Natural killer cell (primary cell): ENCODE measurements around the gene RETREG1. TPM values are rescaled to one million over a fixed set of nuclear protein-coding genes. Genes with fewer than 3 reads are reported as not detected.

Source experiments
- ATAC-seq, 3 donors: fragments of 150-1000 bp in 2 of 3; fragments of 200-7000 bp in 1 of 3; cut with Tn5 transposase; 1 replicate in 1 of 3; 2 replicates in 2 of 3; pipeline ENCODE4 v1.10.0; 2021; ENCODE audit warnings: mild to moderate bottlenecking in 2 of 3, moderate library complexity in 2 of 3
- DNase-seq, 2 donors: peaks; one replicate each; pipeline versions ENCODE4 v3.0.0 to v3.0.0-alpha.2; 2013 to 2021; ENCODE audit warnings: mixed read lengths in 1 of 2
- H3K27ac ChIP-seq: one replicate; pipeline ENCODE4 v1.5.1; 2013; ENCODE audit warnings: mild to moderate bottlenecking, low read length
- H3K27me3 ChIP-seq: one replicate; pipeline ENCODE4 v1.6.1; 2013; ENCODE audit warnings: low read length; ENCODE audit not compliant: control insufficient read depth, insufficient read depth
- H3K36me3 ChIP-seq: one replicate; pipeline ENCODE4 v1.6.1; 2013; ENCODE audit warnings: low read length; ENCODE audit not compliant: control insufficient read depth, insufficient read depth
- H3K4me1 ChIP-seq: one replicate; pipeline ENCODE4 v1.6.1; 2013; ENCODE audit warnings: low read length; ENCODE audit not compliant: control insufficient read depth, insufficient read depth
- H3K4me3 ChIP-seq: one replicate; pipeline ENCODE4 v1.5.1; 2013; ENCODE audit warnings: low read length
- H3K9me3 ChIP-seq: one replicate; pipeline ENCODE4 v1.6.1; 2013; ENCODE audit warnings: low read length; ENCODE audit not compliant: control insufficient read depth, insufficient read depth
- H3K27ac Mint-ChIP-seq, 2 donors: one replicate each; pipeline ENCODE4 v1.8.0; 2022; ENCODE audit warnings: mild to moderate bottlenecking in 2 of 2, mixed read lengths in 2 of 2, moderate library complexity in 1 of 2
- H3K27me3 Mint-ChIP-seq, 2 donors: one replicate each; pipeline ENCODE4 v1.8.0; 2022; ENCODE audit warnings: low read depth in 2 of 2, mixed read lengths in 2 of 2
- H3K36me3 Mint-ChIP-seq: one replicate; pipeline ENCODE4 v1.8.0; 2022; ENCODE audit warnings: mixed read lengths
- H3K4me1 Mint-ChIP-seq, 2 donors: one replicate each; pipeline ENCODE4 v1.8.0; 2022; ENCODE audit warnings: mixed read lengths in 2 of 2
- H3K4me3 Mint-ChIP-seq: one replicate; pipeline ENCODE4 v1.8.0; 2022; ENCODE audit warnings: mild to moderate bottlenecking, moderate library complexity, mixed read lengths
- H3K9me3 Mint-ChIP-seq, 2 donors: one replicate each; pipeline ENCODE4 v1.8.0; 2022; ENCODE audit warnings: mixed read lengths in 2 of 2
- WGBS: methylation state at CpG from one replicate; pipeline ENCODE4 v1.1.7; 2013; ENCODE audit warnings: missing lambda C conversion rate; ENCODE audit not compliant: insufficient coverage; 5-methylcytosine and 5-hydroxymethylcytosine counted together
- intact Hi-C: fragments of 100-400 bp; cut with micrococcal nuclease; formaldehyde crosslinking; loops from one replicate; pipeline ENCODE4 v1.14.2; 2022
- total RNA-seq, 4 donors: library from RNA; stranded (reverse); fragments of 120-200 nt in 1 of 4; gene quantifications; one replicate each; pipeline versions ENCODE4 v1.2.3 to v1.2.4, GENCODE V29; 2013 to 2022
- TF ChIP-seq, protein P1 (sequence below): fragments of 200-600 bp; IDR thresholded peaks from one replicate; pipeline ENCODE4 v1.8.0; 2022; ENCODE audit warnings: antibody characterized with exemption

Gene RETREG1, protein sequence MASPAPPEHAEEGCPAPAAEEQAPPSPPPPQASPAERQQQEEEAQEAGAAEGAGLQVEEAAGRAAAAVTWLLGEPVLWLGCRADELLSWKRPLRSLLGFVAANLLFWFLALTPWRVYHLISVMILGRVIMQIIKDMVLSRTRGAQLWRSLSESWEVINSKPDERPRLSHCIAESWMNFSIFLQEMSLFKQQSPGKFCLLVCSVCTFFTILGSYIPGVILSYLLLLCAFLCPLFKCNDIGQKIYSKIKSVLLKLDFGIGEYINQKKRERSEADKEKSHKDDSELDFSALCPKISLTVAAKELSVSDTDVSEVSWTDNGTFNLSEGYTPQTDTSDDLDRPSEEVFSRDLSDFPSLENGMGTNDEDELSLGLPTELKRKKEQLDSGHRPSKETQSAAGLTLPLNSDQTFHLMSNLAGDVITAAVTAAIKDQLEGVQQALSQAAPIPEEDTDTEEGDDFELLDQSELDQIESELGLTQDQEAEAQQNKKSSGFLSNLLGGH
- total RNA-seq = 1 to 10 TPM; 2.1 to 4.5 (median 3.3) TPM
- total RNA-seq (2013) = 13.2 TPM

DNA sequence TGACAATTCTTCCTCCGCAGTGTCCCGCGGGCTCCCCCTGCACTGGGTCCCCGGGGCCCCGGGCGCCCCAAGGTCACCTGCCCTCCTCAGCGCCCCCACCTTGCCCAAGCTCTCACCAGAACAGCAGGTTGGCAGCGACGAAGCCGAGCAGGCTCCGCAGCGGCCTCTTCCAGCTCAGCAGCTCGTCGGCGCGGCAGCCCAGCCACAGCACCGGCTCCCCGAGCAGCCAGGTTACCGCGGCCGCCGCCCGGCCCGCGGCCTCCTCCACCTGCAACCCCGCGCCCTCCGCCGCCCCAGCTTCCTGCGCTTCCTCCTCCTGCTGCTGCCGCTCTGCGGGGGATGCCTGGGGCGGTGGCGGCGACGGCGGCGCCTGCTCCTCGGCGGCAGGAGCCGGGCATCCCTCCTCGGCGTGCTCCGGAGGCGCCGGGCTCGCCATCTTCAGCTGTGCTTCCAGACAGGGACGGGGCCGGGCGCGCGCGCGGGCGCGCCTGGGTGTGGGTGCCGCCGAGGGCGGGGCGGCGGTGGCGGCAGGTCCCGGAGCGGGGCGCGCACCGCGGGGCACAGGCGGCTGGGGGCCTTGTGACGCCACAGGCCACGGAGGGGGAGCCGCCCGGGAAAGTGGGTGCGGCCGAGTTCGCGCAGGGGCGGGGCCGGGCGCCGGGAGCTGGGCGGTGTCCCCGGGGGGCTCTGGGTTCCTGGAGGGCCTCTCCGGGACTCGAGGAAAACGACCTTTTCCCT lies at the start of gene RETREG1:
TSS of gene RETREG1 (minus strand) at position 462 of the 738 bp plus-strand sequence. CDS start at position 436, 26 bp downstream.
- Histone ChIP-seq H3K27ac (peak within 1 kb of the TSS; percentile 80), H3K4me1 (peaks cover 17% of the 10 kb centered on the region), H3K9me3 (no peaks in the 10 kb centered on the region), H3K27me3 (no peaks in the 10 kb centered on the region), H3K36me3 (no peaks in the 10 kb centered on the region), H3K4me3 (peak within 1 kb of the TSS; percentile 61)
- TF ChIP-seq, protein P1, sequence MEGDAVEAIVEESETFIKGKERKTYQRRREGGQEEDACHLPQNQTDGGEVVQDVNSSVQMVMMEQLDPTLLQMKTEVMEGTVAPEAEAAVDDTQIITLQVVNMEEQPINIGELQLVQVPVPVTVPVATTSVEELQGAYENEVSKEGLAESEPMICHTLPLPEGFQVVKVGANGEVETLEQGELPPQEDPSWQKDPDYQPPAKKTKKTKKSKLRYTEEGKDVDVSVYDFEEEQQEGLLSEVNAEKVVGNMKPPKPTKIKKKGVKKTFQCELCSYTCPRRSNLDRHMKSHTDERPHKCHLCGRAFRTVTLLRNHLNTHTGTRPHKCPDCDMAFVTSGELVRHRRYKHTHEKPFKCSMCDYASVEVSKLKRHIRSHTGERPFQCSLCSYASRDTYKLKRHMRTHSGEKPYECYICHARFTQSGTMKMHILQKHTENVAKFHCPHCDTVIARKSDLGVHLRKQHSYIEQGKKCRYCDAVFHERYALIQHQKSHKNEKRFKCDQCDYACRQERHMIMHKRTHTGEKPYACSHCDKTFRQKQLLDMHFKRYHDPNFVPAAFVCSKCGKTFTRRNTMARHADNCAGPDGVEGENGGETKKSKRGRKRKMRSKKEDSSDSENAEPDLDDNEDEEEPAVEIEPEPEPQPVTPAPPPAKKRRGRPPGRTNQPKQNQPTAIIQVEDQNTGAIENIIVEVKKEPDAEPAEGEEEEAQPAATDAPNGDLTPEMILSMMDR = no peak
- H3K4me1 Mint-ChIP-seq = peaks cover 5 to 13% of the 10 kb centered on the region in 2 donors
- WGBS = under 1% methylated on average over 86 of the region's 86 CpGs
- DNase-seq (peak; percentile 40 to 91), ATAC-seq (peak; percentile 76 to 84 (median 81))
- intact Hi-C loops = no loop called here
- H3K27ac Mint-ChIP-seq = peak within 1 kb of the TSS in 1 of 2 donors; percentile 44
- no peaks in the 10 kb centered on the region for H3K9me3 Mint-ChIP-seq
- H3K27me3 Mint-ChIP-seq = peaks cover 12% of the 10 kb centered on the region in 2 donors
- no peaks in the 10 kb centered on the region for H3K36me3 Mint-ChIP-seq
- H3K4me3 Mint-ChIP-seq = peak within 1 kb of the TSS; percentile 82

DNA sequence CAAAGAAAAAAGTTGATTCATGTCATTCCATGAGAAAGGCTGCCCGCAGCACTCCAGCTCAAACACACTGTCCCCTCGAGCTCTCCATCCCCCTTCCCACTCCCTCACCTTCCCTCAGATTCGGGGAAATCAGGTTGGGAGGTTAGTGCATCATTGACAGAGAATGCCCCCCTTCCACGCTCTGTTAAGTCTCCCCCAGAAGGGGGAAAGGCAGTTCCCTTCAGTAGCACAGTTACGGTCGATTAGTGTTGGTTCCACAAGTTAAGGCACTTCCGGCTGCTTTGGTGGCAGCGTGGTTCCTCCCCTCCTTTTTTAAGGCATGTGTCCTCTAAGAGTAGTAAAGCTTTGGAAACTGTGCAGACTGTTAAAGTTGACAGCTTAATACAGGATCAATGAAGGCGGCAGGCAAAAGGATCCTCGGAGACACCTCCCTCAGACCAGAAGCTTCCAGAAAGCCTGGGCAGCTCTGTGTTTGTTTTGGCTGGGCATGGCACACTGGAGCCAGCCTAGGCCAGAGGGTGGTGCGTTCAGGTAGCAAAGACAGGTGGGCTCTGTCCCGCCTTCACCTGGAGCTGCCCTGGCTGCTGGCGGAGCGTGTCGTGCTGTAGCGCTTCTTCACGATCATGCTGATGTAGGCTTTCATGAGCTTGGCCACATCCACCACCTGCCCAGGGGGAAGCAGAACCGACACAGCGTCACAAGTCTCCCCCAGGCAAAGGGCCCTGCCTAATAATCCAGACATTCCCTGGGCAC lies 49.5 kb upstream of the RETREG1 start:
- TF ChIP-seq, protein P1 = no peak
- ATAC-seq = peak in 1 of 3 donors; percentile 14
- no peak overlapping the region for H3K27ac ChIP-seq
- no peaks in the 10 kb centered on the region for H3K9me3 ChIP-seq
- DNase-seq = peak in 1 of 2 donors; percentile 7
- no peaks in the 10 kb centered on the region for H3K27me3 ChIP-seq
- Mint-ChIP-seq H3K4me3 (no peak overlapping the region), H3K36me3 (no peaks in the 10 kb centered on the region), H3K27me3 (no peaks in the 10 kb centered on the region), H3K9me3 (no peaks in the 10 kb centered on the region), H3K27ac (no peak overlapping the region), H3K4me1 (no peaks in the 10 kb centered on the region)
- H3K36me3 ChIP-seq = no peaks in the 10 kb centered on the region
- H3K4me3 ChIP-seq = no peak overlapping the region
- 87% methylated on average over 19 of the region's 19 CpGs for WGBS
- H3K4me1 ChIP-seq = no peaks in the 10 kb centered on the region
- intact Hi-C loops = no loop called here

DNA sequence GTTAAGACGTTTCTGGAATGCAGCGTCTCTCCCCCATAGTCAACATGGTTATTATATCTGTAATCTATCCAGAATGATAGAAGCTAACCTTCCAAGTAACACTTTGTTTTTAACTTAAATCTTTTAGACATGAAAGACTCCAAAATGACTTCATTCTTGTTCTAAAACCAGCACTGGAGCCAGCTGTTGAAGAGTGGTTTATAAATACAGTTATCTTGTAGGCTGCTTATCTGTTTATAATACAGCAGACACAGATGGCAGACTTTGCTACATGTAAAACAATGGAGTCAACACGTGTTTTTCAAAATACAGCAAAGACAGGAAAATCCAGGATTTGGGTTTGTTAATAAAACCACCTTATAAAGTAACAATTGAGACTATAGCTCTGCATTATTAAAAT lies 48.8 kb upstream of the RETREG1 start:
- no peak overlapping the region for H3K27ac Mint-ChIP-seq
- no peak for ATAC-seq
- Histone ChIP-seq H3K36me3 (no peaks in the 10 kb centered on the region), H3K9me3 (no peaks in the 10 kb centered on the region), H3K4me1 (no peaks in the 10 kb centered on the region), H3K4me3 (no peak overlapping the region), H3K27ac (no peak overlapping the region), H3K27me3 (no peaks in the 10 kb centered on the region)
- no peak for DNase-seq
- TF ChIP-seq, protein P1 = no peak
- H3K27me3 Mint-ChIP-seq = no peaks in the 10 kb centered on the region
- H3K4me3 Mint-ChIP-seq = no peak overlapping the region
- WGBS = 94% methylated on average over 3 of the region's 3 CpGs
- no peaks in the 10 kb centered on the region for H3K4me1 Mint-ChIP-seq
- H3K9me3 Mint-ChIP-seq = no peaks in the 10 kb centered on the region
- H3K36me3 Mint-ChIP-seq = no peaks in the 10 kb centered on the region
- intact Hi-C loops = no loop called here
